Measurements from ENCODE around the gene IGFBP5. TPM values are rescaled to one million over a fixed set of nuclear protein-coding genes. Genes with fewer than 3 reads are reported as not detected.

The IGFBP5 gene
- total RNA-seq, 2 donors from 2014 or later, result 35.8 to 415 TPM

DNA sequence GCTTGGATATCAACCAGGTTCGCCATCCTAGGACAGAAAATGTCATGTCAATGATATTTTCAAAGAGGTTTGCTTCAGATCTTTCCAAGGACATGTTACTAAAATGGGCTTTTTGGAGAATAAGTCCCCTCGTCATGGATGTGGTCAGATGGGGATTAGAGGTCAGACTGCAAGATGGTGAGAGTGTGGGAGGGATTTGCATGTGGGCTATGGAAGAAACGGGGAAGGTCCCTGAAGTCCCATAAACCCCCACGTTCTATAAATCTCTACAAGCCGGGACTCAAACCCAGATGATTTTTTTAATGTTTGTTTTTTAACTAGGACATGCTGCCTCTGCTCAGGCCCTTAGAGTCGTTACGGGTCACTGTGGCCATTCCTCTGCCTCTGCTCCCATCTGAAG is 37.7 kb upstream of the IGFBP5 start:
- WGBS, 2 donors, result 73% methylated on average over 7 of the region's 7 CpGs
- Histone ChIP-seq H3K9me3 (no peaks in the 10 kb centered on the region), H3K27me3 (no peaks in the 10 kb centered on the region), H3K27ac (no peak overlapping the region), H3K4me1 (no peaks in the 10 kb centered on the region), H3K4me3 (no peak overlapping the region), H3K36me3 (replicated peaks in 1 of 2; ENCODE audit: insufficient read depth in 1 of 2, low read depth in 2 of 2) (no peaks in the 10 kb centered on the region)
- ATAC-seq (no peak), DNase-seq (no peak)
- TF ChIP-seq, protein P1, sequence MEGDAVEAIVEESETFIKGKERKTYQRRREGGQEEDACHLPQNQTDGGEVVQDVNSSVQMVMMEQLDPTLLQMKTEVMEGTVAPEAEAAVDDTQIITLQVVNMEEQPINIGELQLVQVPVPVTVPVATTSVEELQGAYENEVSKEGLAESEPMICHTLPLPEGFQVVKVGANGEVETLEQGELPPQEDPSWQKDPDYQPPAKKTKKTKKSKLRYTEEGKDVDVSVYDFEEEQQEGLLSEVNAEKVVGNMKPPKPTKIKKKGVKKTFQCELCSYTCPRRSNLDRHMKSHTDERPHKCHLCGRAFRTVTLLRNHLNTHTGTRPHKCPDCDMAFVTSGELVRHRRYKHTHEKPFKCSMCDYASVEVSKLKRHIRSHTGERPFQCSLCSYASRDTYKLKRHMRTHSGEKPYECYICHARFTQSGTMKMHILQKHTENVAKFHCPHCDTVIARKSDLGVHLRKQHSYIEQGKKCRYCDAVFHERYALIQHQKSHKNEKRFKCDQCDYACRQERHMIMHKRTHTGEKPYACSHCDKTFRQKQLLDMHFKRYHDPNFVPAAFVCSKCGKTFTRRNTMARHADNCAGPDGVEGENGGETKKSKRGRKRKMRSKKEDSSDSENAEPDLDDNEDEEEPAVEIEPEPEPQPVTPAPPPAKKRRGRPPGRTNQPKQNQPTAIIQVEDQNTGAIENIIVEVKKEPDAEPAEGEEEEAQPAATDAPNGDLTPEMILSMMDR (IDR thresholded peaks at IDR 0.05), result no peak
- intact Hi-C loops (cut with DNase I), result no loop called here

DNA sequence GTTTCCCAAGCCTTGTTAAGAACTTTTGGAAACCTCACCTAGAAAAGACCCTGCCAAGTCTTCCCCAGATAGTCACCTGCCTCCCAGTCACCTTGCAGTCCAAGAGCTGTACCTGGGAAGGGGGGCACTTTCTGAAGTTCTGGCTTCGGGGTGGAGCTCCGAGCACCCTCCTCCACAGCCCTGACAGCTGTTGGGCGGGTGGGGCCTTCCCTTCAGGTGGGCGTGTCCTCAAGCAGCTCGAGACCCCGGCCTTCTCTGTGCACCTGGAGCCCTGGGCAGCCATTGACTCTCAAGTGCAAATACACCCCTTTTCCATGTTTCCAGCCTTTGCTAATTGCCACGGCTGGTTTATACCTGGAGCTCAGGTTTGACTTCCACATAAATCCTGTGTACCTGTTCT is 37.0 kb upstream of the IGFBP5 start:
- H3K36me3 ChIP-seq (replicated peaks in 1 of 2; ENCODE audit: insufficient read depth in 1 of 2, low read depth in 2 of 2), result no peaks in the 10 kb centered on the region
- intact Hi-C loops (cut with DNase I), result no loop called here
- no peak overlapping the region for H3K4me3 ChIP-seq
- no peak overlapping the region for H3K27ac ChIP-seq
- H3K9me3 ChIP-seq, result no peaks in the 10 kb centered on the region
- no peaks in the 10 kb centered on the region for H3K27me3 ChIP-seq
- DNase-seq (no peak), ATAC-seq (no peak)
- no peak for TF ChIP-seq POLR2A (IDR thresholded peaks at IDR 0.05)
- TF ChIP-seq, protein P1 (IDR thresholded peaks at IDR 0.05), result no peak
- WGBS, 2 donors, result 19 to 55% methylated on average over 3 to 6 of the region's 7 CpGs
- no peaks in the 10 kb centered on the region for H3K4me1 ChIP-seq

DNA sequence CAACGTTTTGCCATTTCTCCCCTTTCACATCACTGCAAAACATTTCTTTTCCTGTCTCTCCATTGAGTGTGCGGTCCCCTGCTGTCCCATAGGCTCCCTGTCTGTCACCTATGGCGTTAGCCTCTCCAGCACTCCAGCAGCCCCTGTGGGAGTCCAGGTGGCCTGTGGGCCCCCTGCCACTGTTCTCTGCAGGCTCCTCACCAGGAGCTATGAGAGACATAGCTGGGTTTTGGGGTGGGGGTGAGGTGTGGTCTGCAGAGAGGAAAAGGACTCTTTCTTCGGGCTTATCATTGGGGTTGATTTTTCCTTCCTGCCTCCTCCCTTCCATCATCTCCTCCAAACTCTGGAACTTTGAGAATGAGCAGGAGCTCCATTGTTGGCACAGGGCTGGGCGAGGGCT is 36.1 kb upstream of the IGFBP5 start:
- no peak for TF ChIP-seq POLR2A (IDR thresholded peaks at IDR 0.05)
- TF ChIP-seq, protein P1 (IDR thresholded peaks at IDR 0.05), result no peak
- DNase-seq (no peak), ATAC-seq (no peak)
- H3K4me1 ChIP-seq, result no peaks in the 10 kb centered on the region
- intact Hi-C loops (cut with DNase I), result no loop called here
- 63 to 71% methylated on average over 5 of the region's 5 CpGs for WGBS, 2 donors
- no peak overlapping the region for H3K27ac ChIP-seq
- H3K27me3 ChIP-seq, result no peaks in the 10 kb centered on the region
- H3K36me3 ChIP-seq (replicated peaks in 1 of 2; ENCODE audit: insufficient read depth in 1 of 2, low read depth in 2 of 2), result no peaks in the 10 kb centered on the region
- H3K9me3 ChIP-seq, result no peaks in the 10 kb centered on the region
- no peak overlapping the region for H3K4me3 ChIP-seq

DNA sequence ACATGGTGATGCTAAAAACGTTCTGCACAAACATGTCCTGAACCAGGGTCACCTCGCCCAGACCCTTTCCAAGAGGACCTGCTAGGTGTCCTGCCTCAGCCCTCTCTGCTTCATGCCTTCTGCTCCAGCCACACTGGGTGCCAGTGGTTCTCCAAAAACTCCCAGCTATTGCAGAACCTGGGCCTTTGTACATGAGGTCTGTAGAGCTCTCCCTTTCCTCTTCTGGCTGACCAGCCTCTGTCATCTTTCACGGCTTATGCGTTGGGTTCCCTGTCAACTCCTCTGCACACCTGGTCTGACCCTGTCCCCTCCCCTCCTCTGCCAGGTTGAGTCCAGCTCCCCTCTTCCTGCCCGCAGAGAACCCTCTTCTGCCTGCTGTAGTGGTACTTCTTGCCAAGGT is 35.5 kb upstream of the IGFBP5 start:
- no peaks in the 10 kb centered on the region for H3K9me3 ChIP-seq
- no peak for ATAC-seq
- TF ChIP-seq, protein P1 (IDR thresholded peaks at IDR 0.05), result no peak
- TF ChIP-seq POLR2A (IDR thresholded peaks at IDR 0.05), result no peak
- intact Hi-C loops (cut with DNase I), result no loop called here
- WGBS, 2 donors, result 47 to 59% methylated on average over 5 of the region's 5 CpGs
- DNase-seq, result no peak
- H3K36me3 ChIP-seq (replicated peaks in 1 of 2; ENCODE audit: insufficient read depth in 1 of 2, low read depth in 2 of 2), result no peaks in the 10 kb centered on the region
- no peak overlapping the region for H3K27ac ChIP-seq
- H3K4me3 ChIP-seq, result no peak overlapping the region
- H3K4me1 ChIP-seq, result no peaks in the 10 kb centered on the region
- H3K27me3 ChIP-seq, result no peaks in the 10 kb centered on the region

DNA sequence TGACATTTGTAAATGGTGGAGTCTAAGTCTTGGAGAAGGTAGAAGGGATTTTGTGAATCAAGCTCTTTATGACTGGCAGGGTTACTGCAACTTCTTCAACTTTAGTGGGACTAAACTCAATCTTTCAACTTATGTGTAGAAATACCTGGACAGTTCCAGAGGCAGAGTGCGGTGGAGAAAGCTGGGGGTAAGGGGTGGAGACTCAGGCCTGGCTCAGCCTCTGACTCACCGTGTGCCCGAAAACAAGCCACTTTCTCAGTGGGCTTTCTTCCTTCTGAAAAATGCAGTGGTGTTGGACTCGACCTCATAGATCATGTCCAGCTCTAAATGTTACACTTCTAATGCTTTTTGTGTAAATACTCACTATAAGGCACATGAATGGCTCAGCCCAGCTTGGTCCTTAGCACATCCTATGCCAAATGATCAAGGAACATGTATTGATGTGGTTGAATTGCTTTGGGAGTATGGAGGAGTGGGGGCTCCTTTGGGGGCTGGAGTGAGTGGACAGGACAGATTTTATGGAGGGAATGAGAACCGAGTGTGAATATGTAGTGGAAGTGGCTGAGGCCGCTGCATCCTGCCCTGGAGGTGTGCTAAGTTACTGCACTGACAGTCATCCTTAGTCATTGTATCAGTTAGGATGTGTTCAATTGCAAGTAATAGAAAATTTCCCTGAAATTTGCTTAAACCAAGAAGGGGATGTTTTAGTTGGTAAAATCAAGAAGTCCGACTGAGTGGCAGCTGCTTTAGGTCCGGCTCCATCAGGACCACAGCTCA is 32.2 kb upstream of the IGFBP5 start:
- TF ChIP-seq POLR2A (IDR thresholded peaks at IDR 0.05), result no peak
- TF ChIP-seq, protein P1 (IDR thresholded peaks at IDR 0.05), result no peak
- Histone ChIP-seq H3K4me1 (no peaks in the 10 kb centered on the region), H3K4me3 (no peak overlapping the region), H3K36me3 (replicated peaks in 1 of 2; ENCODE audit: insufficient read depth in 1 of 2, low read depth in 2 of 2) (no peaks in the 10 kb centered on the region), H3K27me3 (no peaks in the 10 kb centered on the region), H3K9me3 (no peaks in the 10 kb centered on the region), H3K27ac (no peak overlapping the region)
- ATAC-seq (no peak), DNase-seq (no peak)
- intact Hi-C loops (cut with DNase I), result no loop called here
- 75 to 84% methylated on average over 8 of the region's 8 CpGs for WGBS, 2 donors

Data from body of pancreas (tissue), 4 donors.